ENCODE results near the gene HPCAL4.

HPCAL4 gene

DNA sequence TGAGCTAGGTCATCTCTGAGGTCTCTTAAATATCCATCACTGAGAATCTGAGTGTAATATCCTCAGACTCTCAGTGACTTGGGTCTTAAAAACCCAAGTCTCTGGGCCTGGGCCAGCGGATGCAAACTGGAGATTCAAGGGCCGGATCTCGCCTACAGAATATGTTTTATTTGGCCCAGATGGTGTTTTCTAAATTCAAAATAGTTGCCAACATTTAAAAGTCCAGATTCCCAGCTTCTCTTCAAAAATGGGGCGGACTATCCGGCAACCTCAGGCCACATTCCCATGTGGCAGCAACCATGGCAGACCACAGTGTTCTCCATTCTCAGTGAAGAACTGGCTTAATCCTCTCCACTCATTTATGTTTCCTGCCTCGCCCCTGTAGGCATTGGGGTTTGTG, 39.1 kb downstream of the HPCAL4 start:
- CTCF ChIA-PET: interaction anchor here (0.6 to 21.3 kb wide), 10 partner anchors 9 to 459 kb away, joined by 3 to 670 read pairs (median 8); partner anchors contain the start of genes HEYL and NT5C1A
- POLR2A ChIA-PET: no interaction called here

DNA sequence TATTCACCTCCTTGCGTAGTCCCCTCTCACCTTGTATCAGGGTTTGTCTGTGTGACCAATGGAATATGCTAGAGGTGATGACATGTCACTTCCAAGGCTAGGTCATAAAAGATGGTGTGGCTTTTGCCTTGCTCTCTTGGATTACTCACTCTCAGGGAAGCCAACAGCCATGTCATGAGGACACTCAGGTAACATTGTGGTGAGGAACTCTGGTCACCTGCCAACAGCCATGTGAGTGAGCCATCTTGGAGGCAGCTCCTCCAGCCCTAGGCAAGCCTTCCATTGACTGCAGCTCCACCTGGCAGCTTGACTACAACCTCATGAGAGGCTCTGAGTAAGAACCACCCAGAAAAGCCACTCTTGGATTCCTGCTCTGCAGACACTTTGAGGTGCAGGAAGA, 40.8 kb downstream of the HPCAL4 start:
- POLR2A ChIA-PET: no interaction called here
- TF ChIP-seq, protein P1, sequence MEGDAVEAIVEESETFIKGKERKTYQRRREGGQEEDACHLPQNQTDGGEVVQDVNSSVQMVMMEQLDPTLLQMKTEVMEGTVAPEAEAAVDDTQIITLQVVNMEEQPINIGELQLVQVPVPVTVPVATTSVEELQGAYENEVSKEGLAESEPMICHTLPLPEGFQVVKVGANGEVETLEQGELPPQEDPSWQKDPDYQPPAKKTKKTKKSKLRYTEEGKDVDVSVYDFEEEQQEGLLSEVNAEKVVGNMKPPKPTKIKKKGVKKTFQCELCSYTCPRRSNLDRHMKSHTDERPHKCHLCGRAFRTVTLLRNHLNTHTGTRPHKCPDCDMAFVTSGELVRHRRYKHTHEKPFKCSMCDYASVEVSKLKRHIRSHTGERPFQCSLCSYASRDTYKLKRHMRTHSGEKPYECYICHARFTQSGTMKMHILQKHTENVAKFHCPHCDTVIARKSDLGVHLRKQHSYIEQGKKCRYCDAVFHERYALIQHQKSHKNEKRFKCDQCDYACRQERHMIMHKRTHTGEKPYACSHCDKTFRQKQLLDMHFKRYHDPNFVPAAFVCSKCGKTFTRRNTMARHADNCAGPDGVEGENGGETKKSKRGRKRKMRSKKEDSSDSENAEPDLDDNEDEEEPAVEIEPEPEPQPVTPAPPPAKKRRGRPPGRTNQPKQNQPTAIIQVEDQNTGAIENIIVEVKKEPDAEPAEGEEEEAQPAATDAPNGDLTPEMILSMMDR (IDR thresholded peaks at IDR 0.05; ENCODE audit: insufficient read depth, low read length, missing control alignments): no peak
- no peak for DNase-seq (ENCODE audit: low read depth, low spot score)
- H3K4me3 ChIP-seq (ENCODE audit: low read depth, low read length): no peak overlapping the region
- CTCF ChIA-PET: interaction anchor here (21.3 kb wide), 1 partner anchor 43 kb away, joined by 670 read pairs; no protein-coding TSS in a partner anchor

More for the DNA sequence above, 39.1 kb downstream of the HPCAL4 start:
- no peak for DNase-seq (ENCODE audit: low read depth, low spot score)
- TF ChIP-seq, protein P1 (IDR thresholded peaks at IDR 0.05; ENCODE audit: insufficient read depth, low read length, missing control alignments): no peak
- H3K4me3 ChIP-seq (ENCODE audit: low read depth, low read length): no peak overlapping the region

DNA sequence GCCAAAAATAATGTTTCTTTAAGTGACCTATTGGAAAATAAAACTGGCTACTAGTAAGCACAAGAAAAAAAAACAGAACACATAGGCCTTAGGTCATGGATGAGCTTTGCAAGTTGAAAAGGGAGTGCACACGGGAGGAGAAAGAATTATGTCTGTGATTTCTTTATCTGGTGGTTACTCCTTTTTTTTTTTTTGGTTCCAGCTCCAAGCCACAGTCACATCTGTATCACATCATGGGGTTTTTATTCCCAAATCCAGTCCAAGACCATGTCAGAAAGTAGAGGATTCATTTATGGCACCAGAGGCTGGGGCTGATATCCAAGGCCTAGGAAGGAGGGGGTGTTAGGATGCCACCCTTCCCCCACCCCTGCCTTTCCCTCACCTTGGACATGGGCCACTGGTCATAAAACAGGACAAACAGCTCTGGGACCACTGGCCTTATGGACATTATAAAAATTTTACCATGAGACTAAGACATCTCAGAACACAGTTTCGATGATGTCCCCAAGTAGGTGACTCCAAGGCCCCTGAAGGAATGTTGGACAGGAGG, 41.5 kb downstream of the HPCAL4 start:
- no peak for DNase-seq (ENCODE audit: low read depth, low spot score)
- TF ChIP-seq, protein P1 (IDR thresholded peaks at IDR 0.05; ENCODE audit: insufficient read depth, low read length, missing control alignments): no peak
- no peak overlapping the region for H3K4me3 ChIP-seq (ENCODE audit: low read depth, low read length)
- ChIA-PET POLR2A (no interaction called here), CTCF (interaction anchor here (0.6 to 21.3 kb wide), 3 partner anchors 7 to 73 kb away, joined by 3 to 670 read pairs (median 62); no protein-coding TSS in a partner anchor)

DNA sequence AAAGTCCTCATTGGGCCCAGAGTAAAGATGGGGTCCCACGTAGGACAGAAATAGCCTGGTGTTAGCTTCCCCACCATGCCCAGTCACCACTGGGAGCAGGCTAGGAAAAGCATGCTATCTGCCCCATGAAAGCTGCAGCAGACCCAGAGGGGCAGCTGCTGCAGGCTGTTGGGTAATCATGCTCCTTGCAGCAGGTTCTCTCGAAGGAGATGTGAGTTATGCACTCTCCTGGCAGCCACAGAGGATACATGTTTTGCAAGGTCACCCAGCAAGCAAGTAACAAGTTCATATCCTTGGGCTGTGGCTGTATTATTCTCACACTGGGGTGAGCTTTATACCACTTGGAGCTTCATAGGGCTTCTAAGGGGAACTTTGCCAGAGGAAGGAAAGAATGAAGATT, 42.7 kb downstream of the HPCAL4 start:
- ChIA-PET CTCF (interaction anchor here (1.5 to 21.3 kb wide), 6 partner anchors 8 to 41 kb away, joined by 4 to 670 read pairs (median 15); partner anchors contain the start of gene HEYL), POLR2A (interaction anchor here (0.6 kb wide), 1 partner anchor 42 kb away, joined by 5 read pairs; no protein-coding TSS in a partner anchor)
- DNase-seq (ENCODE audit: low read depth, low spot score): no peak
- no peak overlapping the region for H3K4me3 ChIP-seq (ENCODE audit: low read depth, low read length)
- TF ChIP-seq, protein P1 (IDR thresholded peaks at IDR 0.05; ENCODE audit: insufficient read depth, low read length, missing control alignments): no peak

DNA sequence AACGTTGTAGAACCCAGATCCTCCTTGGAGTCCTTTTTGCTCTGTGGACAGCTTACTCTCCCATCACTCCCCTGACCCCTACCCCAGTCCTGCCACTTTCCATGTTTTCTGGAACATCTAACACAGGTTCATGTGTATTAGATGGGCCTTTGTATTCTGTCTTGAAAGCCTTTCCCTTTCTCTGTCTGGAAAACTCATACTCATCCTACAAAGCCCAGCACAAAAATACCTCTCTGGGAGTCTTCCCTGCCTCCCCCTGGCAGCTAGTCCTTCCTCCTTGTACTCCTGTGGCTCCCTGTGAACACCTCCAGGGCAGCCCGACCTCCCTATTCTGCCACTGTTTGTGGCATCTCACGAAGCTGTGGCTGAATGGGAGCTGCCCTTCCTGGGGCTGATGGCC, 44.0 kb downstream of the HPCAL4 start:
- DNase-seq (ENCODE audit: low read depth, low spot score): no peak
- ChIA-PET POLR2A (interaction anchor here (1.3 kb wide), 1 partner anchor 70 kb away, joined by 4 read pairs; no protein-coding TSS in a partner anchor), CTCF (interaction anchor here (0.8 to 21.3 kb wide), 10 partner anchors 10 to 164 kb away, joined by 3 to 670 read pairs (median 8); partner anchors contain the start of genes HEYL and NT5C1A)
- no peak overlapping the region for H3K4me3 ChIP-seq (ENCODE audit: low read depth, low read length)
- TF ChIP-seq, protein P1 (IDR thresholded peaks at IDR 0.05; ENCODE audit: insufficient read depth, low read length, missing control alignments): no peak

DNA sequence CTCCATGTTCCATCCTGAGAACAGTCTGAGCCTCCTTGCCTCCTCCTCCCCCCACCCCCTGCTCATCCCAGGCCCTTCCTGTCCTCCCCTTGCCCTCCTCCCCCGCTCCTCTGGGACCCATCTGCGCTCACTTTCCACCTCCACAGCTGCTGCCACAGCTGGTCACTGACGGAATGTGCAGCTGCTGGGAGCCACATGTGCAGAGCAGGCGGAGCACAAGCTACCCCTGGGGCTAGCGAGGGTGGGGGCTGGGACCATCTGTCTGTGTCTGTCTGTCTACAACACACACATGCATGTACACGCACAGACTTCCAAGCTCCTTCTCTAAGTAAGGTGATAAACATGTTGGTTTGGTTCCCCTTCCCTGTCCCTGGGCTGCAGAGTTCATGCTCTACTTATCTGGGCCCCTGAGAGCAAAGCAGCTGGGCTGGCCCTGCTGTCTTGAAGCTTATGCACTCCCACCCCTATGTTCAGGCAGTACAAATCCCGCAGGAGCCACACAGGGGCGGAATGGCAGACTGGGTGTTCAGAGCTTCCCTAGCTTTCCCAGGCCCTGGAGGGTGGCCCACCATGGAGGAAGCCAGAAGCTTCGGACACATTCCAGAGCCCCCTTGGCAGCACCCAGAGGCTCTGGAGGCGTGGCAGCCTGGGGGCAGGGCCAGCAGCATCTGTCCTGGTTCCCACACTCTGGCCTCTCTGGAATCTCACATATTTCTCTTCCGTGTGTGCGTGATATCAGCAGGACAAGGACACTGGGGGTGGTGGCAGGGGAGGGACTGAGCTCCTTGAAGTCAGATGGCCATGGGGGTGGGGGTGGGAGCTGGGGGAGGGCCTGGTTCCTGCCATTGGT, 44.8 kb downstream of the HPCAL4 start:
- DNase-seq (ENCODE audit: low read depth, low spot score): no peak
- TF ChIP-seq, protein P1 (IDR thresholded peaks at IDR 0.05; ENCODE audit: insufficient read depth, low read length, missing control alignments): no peak
- ChIA-PET CTCF (interaction anchor here (0.8 to 21.3 kb wide), 9 partner anchors 9 to 74 kb away, joined by 3 to 670 read pairs (median 11); partner anchors contain the start of genes HEYL and NT5C1A), POLR2A (interaction anchor here (1.3 kb wide), 1 partner anchor 70 kb away, joined by 4 read pairs; no protein-coding TSS in a partner anchor)
- no peak overlapping the region for H3K4me3 ChIP-seq (ENCODE audit: low read depth, low read length)
